GM12892 (cell line): ENCODE data around the gene DICER1.

Experiments
- POLR2A ChIP-seq: IDR thresholded peaks from 2 replicates; pipeline ENCODE4 v1.6.1; 2011; ENCODE audit warnings: low read depth, low read length, control low read depth
- POLR2AphosphoS5 ChIP-seq: IDR thresholded peaks from 2 replicates; pipeline ENCODE4 v1.6.1; 2011; ENCODE audit warnings: low read depth, low read length, control low read depth
- TAF1 ChIP-seq: IDR thresholded peaks from 2 replicates; pipeline ENCODE4 v1.6.1; 2011; ENCODE audit warnings: low read depth, mild to moderate bottlenecking, control low read depth, low read length, borderline replicate concordance

GRCh38 chr14:95156161-95157047, 925 bp downstream of the DICER1 start:
- no peak for TF ChIP-seq TAF1
- TF ChIP-seq POLR2AphosphoS5 = no peak
- TF ChIP-seq POLR2A = no peak
